VCaP (cell line): Measurements from ENCODE around the gene PLD5.
"Not testable (repeated sequence)": the region's sequence is repeated elsewhere in the genome, so short reads cannot be mapped to it uniquely, and the experiment has no call there.

Experiments used
- H3K27ac ChIP-seq: fragments of 450-650 bp; 2 replicates; pipeline ENCODE4 v1.5.1; 2017
- TF ChIP-seq, protein P1 (sequence below): fragments of 450-650 bp; conservative IDR thresholded peaks from 2 replicates; pipeline ENCODE4 v1.5.1; 2017; ENCODE audit warnings: mild to moderate bottlenecking, moderate library complexity

PLD5 gene

DNA sequence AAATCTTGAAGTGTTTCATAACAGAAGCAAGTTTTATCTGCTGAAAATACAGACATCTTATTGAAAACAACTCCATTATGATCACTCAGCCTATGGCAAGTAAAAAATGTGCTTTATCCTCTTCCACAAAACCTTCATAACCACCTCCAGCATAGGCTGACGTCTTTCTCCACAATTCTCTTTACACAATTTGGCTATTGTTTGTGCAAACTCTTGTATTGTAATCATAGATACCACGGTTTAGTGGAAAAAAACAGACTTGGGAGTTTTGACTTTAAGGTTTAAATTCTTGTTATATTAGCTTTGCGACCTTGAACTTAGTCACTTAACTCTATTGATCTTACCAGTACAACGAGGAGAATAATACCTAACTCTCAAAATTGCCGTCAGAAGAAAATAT is 126.1 kb downstream of the PLD5 start:
- TF ChIP-seq, protein P1, sequence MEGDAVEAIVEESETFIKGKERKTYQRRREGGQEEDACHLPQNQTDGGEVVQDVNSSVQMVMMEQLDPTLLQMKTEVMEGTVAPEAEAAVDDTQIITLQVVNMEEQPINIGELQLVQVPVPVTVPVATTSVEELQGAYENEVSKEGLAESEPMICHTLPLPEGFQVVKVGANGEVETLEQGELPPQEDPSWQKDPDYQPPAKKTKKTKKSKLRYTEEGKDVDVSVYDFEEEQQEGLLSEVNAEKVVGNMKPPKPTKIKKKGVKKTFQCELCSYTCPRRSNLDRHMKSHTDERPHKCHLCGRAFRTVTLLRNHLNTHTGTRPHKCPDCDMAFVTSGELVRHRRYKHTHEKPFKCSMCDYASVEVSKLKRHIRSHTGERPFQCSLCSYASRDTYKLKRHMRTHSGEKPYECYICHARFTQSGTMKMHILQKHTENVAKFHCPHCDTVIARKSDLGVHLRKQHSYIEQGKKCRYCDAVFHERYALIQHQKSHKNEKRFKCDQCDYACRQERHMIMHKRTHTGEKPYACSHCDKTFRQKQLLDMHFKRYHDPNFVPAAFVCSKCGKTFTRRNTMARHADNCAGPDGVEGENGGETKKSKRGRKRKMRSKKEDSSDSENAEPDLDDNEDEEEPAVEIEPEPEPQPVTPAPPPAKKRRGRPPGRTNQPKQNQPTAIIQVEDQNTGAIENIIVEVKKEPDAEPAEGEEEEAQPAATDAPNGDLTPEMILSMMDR = no peak
- H3K27ac ChIP-seq = no peak overlapping the region

GRCh38 chr1:242391896-242392295 is 132.6 kb downstream of the PLD5 start:
- no peak overlapping the region for H3K27ac ChIP-seq
- TF ChIP-seq, protein P1 = no peak

DNA sequence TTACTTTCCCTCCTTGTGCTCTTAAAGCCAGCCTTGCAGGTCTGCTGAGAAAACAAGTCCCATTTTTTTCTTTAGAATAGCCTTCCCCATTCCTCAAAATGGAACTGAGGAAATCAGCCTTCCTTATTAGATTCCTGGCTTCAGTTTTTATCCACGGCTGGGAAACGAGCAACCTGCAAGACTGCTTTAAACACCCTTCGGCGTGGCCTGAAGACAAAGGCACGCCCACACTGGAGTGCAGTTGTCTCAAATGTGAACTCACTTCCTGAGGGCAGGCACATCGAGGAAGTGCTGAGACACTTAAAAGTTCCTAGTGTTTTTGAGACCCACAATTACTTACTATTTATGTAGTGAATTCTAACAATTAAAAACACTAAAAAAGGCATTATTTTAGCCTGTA is 148.4 kb downstream of the PLD5 start:
- H3K27ac ChIP-seq = not testable (repeated sequence)

DNA sequence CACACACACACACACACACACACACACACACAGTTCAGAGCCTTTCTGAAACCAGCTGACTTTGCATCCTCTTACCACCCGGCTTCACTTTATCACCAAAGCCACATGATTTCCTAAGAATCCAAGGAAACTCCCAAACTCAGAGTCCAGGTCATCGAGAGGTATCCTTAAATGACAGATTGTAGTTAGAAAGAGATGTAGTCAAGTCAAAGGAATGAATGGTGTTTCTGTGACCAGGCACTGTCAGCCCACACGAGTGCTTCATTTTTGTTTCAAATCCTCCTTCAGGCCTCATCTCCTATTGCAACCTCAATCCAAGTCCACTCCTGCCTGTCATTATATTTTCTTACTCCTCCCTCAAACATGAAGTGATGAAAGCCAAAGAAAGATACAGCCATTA is 174.1 kb downstream of the PLD5 start:
- H3K27ac ChIP-seq = not testable (repeated sequence)

DNA sequence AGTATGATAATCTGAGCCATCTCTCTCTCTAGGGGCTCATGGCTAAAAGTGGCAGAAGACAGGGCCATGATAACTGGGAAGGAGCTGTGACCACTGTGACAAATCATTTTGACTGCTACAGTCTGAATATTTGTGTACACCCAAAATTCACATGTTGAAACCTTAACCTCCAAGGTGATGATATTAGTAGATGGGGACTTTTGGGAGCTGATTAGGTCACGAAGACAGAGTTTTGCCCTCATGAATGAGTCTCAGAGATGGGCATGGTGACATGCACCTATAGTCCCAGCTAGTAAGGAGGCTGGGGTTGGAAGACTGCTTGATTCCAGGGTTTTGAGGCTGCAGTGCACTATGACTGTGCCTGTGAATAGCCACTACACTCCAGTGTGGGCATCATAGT is 174.9 kb downstream of the PLD5 start:
- TF ChIP-seq, protein P1 = no peak
- H3K27ac ChIP-seq = no peak overlapping the region

DNA sequence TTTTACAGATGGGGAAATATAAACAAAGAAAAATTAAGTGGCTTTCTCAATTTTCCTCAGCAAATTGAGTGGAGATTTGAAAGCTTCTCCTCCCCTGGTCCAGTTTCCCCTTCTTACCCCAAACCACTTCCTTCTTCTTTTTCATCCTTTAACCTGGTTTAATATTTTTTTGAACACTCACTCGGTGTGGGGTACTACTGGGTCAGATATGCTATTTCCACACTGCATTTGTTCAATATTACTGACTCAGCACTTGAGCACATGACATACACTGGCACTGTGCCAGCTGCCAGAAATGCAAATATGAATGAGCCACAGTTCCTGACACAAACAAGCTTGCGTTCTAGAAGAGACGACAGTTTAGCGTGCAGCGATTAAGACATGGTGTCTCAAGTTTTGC is 193.6 kb downstream of the PLD5 start:
- not testable (repeated sequence) for H3K27ac ChIP-seq

GRCh38 chr1:242327381-242327780 is 197.1 kb downstream of the PLD5 start:
- not testable (repeated sequence) for H3K27ac ChIP-seq

DNA sequence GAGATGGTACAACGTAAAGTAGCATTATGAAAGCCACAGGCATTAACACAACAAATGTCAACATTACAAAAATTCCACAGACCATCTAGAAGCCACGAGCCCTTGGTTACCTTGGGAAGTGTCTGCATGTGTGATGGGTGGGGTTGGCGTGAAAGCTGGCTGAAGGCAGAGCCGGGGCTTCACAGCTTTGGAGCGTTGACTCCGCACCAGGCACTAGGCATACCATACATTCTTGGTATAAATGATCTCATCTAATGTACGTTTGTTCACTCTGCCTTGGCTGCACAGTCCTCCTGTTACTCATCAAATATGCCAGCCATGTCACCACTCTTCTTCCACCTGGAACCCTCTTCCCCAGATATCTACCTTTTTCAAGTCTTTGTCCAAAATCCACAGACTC is 202.5 kb downstream of the PLD5 start:
- not testable (repeated sequence) for H3K27ac ChIP-seq

DNA sequence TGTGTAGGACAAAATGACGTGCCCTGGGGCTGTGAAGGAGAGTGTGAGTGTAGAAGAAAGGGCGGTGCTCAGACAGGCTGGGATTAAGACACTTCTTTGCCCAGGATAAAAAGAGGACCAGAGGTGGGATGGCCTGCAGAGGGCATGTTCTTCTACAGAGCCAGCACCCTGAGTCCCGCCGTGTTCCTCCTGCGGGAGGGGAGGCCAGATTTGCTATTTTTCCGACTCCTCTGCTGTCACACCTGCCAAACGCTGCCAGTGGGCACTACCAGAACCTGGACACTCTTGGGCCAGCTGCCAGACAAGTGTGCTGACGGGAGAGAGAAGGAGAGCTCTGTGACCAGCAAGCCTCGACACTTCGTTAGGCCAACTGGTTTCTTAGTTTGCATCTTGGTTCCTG is 206.4 kb downstream of the PLD5 start:
- TF ChIP-seq, protein P1 = no peak
- no peak overlapping the region for H3K27ac ChIP-seq

GRCh38 chr1:242314865-242315264 is 209.6 kb downstream of the PLD5 start:
- not testable (repeated sequence) for H3K27ac ChIP-seq

GRCh38 chr1:242314085-242314649 is 210.3 kb downstream of the PLD5 start:
- not testable (repeated sequence) for H3K27ac ChIP-seq

- not testable (repeated sequence) for H3K27ac ChIP-seq
Observed at GRCh38 chr1:242308681-242309080, 215.8 kb downstream of the PLD5 start.

DNA sequence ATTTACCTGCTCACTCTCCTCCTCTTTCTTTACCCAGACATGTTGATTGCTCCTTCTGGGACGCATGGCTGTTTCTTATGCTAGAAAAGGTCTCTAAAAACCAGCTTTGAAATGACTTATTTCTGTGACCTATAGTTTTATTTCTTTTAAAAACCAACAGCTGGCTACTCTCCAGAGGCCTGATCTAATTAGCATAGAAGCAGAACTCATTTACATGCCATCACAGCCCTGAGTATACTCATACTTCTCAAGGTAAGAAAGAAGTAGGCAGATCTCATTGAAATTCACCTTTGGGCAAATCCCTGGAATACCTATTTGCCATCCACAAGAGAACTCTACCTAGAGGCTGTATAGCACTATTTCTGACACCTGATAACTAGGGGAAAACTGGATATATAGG is 230.7 kb downstream of the PLD5 start:
- not testable (repeated sequence) for H3K27ac ChIP-seq

DNA sequence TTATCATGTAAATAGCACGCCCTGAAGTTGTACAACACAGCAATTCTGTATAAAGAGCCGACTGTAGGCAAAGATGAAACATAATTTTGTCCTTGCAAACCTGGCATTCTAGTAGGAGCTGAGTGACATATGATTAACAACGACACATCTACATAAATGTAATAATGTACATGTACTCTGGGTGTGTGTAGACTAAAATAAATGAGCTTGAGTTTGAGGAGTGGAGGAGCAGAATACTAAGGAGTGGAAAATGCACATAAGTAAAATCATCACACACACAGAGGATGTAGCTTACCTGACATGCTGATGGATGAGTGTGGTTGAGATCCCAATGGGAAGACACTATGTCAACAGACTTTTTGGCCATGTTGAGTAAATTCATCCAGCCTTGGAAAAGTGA is 236.4 kb downstream of the PLD5 start:
- not testable (repeated sequence) for H3K27ac ChIP-seq

- not testable (repeated sequence) for H3K27ac ChIP-seq
Observed at GRCh38 chr1:242282758-242283485, 241.6 kb downstream of the PLD5 start.

DNA sequence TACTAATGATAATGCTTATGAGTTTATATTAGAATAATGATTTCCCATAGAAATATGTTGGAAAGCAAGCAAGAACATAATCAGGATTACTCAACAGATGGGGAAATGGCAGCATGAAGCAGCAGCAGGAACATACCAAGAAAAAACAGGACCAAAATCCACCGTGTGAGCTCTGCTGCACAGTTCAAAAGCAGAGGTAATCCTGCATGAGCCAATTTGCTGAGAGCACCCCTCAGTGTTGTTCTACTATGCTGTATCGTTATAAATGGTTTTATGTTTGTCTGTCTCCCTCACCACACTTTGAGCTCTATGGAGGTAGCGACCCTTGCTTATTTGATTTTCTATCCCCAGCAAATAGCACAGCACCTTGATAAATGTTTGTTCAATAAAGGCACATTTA is 246.1 kb downstream of the PLD5 start:
- not testable (repeated sequence) for H3K27ac ChIP-seq

DNA sequence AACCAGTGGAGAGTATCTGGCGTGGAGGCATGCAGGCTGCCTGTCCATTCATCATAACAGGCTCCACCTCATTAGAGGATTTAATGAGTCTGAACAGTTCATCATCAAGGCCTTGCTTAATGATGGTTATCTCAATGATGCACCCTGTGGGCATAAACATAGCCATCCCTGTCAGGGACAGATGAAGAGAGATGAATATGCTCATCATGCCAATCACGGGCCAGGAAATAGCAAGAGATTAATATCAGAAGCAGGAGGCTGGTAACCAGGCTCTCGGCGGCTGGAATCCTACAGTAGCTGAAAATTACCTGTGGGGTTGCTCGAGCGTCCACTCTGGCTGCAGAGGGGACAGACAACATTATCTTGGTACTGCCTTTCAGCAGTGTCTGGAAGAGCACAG is 247.7 kb downstream of the PLD5 start:
- H3K27ac ChIP-seq = not testable (repeated sequence)
